ENCODE measurements around the gene PCDH10. TPM values are rescaled to one million over a fixed set of nuclear protein-coding genes. Genes with fewer than 3 reads are reported as not detected.
A peak's percentile ranks its signal among the peaks of the same experiment; 100 is the strongest.

Gene PCDH10
- total and polyA plus RNA-seq, 7 experiments from 2014 or later = not detected

DNA sequence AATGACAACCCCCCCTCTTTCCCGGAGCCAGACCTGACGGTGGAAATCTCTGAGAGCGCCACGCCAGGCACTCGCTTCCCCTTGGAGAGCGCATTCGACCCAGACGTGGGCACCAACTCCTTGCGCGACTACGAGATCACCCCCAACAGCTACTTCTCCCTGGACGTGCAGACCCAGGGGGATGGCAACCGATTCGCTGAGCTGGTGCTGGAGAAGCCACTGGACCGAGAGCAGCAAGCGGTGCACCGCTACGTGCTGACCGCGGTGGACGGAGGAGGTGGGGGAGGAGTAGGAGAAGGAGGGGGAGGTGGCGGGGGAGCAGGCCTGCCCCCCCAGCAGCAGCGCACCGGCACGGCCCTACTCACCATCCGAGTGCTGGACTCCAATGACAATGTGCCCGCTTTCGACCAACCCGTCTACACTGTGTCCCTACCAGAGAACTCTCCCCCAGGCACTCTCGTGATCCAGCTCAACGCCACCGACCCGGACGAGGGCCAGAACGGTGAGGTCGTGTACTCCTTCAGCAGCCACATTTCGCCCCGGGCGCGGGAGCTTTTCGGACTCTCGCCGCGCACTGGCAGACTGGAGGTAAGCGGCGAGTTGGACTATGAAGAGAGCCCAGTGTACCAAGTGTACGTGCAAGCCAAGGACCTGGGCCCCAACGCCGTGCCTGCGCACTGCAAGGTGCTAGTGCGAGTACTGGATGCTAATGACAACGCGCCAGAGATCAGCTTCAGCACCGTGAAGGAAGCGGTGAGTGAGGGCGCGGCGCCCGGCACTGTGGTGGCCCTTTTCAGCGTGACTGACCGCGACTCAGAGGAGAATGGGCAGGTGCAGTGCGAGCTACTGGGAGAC lies 1.6 kb downstream of the PCDH10 start:
- Mint-ChIP-seq H3K27ac (peak overlapping the region in 1 of 9 donors; percentile 46), H3K9me3 (peaks cover 0 to 21% (median 5%) of the 10 kb centered on the region in 11 donors), H3K27me3 (peaks cover 64 to 86% (median 77%) of the 10 kb centered on the region in 5 donors), H3K4me1 (peaks cover 5 to 35% (median 25%) of the 10 kb centered on the region in 7 donors), H3K4me3 (peak overlapping the region in 3 of 10 donors; percentile 19 to 26 (median 25)), H3K36me3 (peaks cover 0 to 27% (median 1%) of the 10 kb centered on the region in 5 donors)
- Histone ChIP-seq H3K4me1 (ENCODE audit: control insufficient read depth in 2 of 2, insufficient read depth in 2 of 2, low read length in 2 of 2) (no peaks in the 10 kb centered on the region), H3K36me3 (ENCODE audit: control insufficient read depth in 2 of 3, insufficient read depth in 3 of 3, low read length in 3 of 3) (no peaks in the 10 kb centered on the region), H3K27ac (ENCODE audit: low read depth, low read length) (no peak overlapping the region), H3K27me3 (ENCODE audit: control insufficient read depth in 2 of 2, insufficient read depth in 2 of 2, low read length in 2 of 2) (peaks cover 0 to 2% of the 10 kb centered on the region in 2 donors), H3K4me3 (ENCODE audit: low read length) (no peak overlapping the region), H3K9me3 (ENCODE audit: control insufficient read depth in 2 of 3, low read length in 3 of 3) (peaks cover 0 to 5% (median 0%) of the 10 kb centered on the region in 3 experiments)
- CTCF ChIA-PET = no interaction called here
- POLR2A ChIA-PET = no interaction called here
- DNase-seq (no peak), ATAC-seq (no peak)
- intact Hi-C loops (cut with micrococcal nuclease) = no loop called here

DNA sequence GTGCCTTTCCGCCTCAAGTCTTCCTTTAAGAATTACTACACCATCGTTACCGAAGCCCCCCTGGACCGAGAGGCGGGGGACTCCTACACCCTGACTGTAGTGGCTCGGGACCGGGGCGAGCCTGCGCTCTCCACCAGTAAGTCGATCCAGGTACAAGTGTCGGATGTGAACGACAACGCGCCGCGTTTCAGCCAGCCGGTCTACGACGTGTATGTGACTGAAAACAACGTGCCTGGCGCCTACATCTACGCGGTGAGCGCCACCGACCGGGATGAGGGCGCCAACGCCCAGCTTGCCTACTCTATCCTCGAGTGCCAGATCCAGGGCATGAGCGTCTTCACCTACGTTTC lies 2.2 kb downstream of the PCDH10 start:
- Histone ChIP-seq H3K27ac (ENCODE audit: low read depth, low read length) (no peak overlapping the region), H3K9me3 (ENCODE audit: control insufficient read depth in 2 of 3, low read length in 3 of 3) (peaks cover 0 to 5% (median 0%) of the 10 kb centered on the region in 3 experiments), H3K4me1 (ENCODE audit: control insufficient read depth in 2 of 2, insufficient read depth in 2 of 2, low read length in 2 of 2) (no peaks in the 10 kb centered on the region), H3K27me3 (ENCODE audit: control insufficient read depth in 2 of 2, insufficient read depth in 2 of 2, low read length in 2 of 2) (peaks cover 0 to 2% of the 10 kb centered on the region in 2 donors), H3K4me3 (ENCODE audit: low read length) (no peak overlapping the region), H3K36me3 (ENCODE audit: control insufficient read depth in 2 of 3, insufficient read depth in 3 of 3, low read length in 3 of 3) (no peaks in the 10 kb centered on the region)
- H3K27ac Mint-ChIP-seq = peak overlapping the region in 1 of 9 donors; percentile 46
- peak; percentile 10 for ATAC-seq
- intact Hi-C loops (cut with micrococcal nuclease) = no loop called here
- H3K4me3 Mint-ChIP-seq = peak overlapping the region in 2 of 10 donors; percentile 19 to 26
- peaks cover 5 to 35% (median 24%) of the 10 kb centered on the region in 7 donors for H3K4me1 Mint-ChIP-seq
- no peak for DNase-seq
- ChIA-PET POLR2A (no interaction called here), CTCF (no interaction called here)
- peaks cover 60 to 80% (median 71%) of the 10 kb centered on the region in 5 donors for H3K27me3 Mint-ChIP-seq
- peaks cover 0 to 27% (median 0%) of the 10 kb centered on the region in 5 donors for H3K36me3 Mint-ChIP-seq
- H3K9me3 Mint-ChIP-seq = peaks cover 0 to 21% (median 5%) of the 10 kb centered on the region in 11 donors

GRCh38 chr4:133151691-133152329 lies 2.7 kb downstream of the PCDH10 start:
- intact Hi-C loops (cut with micrococcal nuclease) = no loop called here
- ATAC-seq (no peak), DNase-seq (no peak)
- ChIA-PET POLR2A (no interaction called here), CTCF (no interaction called here)
- H3K9me3 ChIP-seq (ENCODE audit: control insufficient read depth in 2 of 3, low read length in 3 of 3) = peaks cover 0 to 5% (median 0%) of the 10 kb centered on the region in 3 experiments
- peak overlapping the region in 1 of 9 donors; percentile 46 for H3K27ac Mint-ChIP-seq
- H3K4me3 Mint-ChIP-seq = peak overlapping the region in 2 of 10 donors; percentile 19 to 26
- H3K27me3 Mint-ChIP-seq = peaks cover 60 to 80% (median 66%) of the 10 kb centered on the region in 5 donors
- H3K4me3 ChIP-seq (ENCODE audit: low read length) = no peak overlapping the region
- H3K9me3 Mint-ChIP-seq = peaks cover 0 to 21% (median 5%) of the 10 kb centered on the region in 11 donors
- peaks cover 0 to 27% (median 0%) of the 10 kb centered on the region in 5 donors for H3K36me3 Mint-ChIP-seq
- no peaks in the 10 kb centered on the region for H3K4me1 ChIP-seq (ENCODE audit: control insufficient read depth in 2 of 2, insufficient read depth in 2 of 2, low read length in 2 of 2)
- H3K36me3 ChIP-seq (ENCODE audit: control insufficient read depth in 2 of 3, insufficient read depth in 3 of 3, low read length in 3 of 3) = no peaks in the 10 kb centered on the region
- no peak overlapping the region for H3K27ac ChIP-seq (ENCODE audit: low read depth, low read length)
- H3K27me3 ChIP-seq (ENCODE audit: control insufficient read depth in 2 of 2, insufficient read depth in 2 of 2, low read length in 2 of 2) = peaks cover 0 to 2% of the 10 kb centered on the region in 2 donors
- peaks cover 5 to 35% (median 22%) of the 10 kb centered on the region in 7 donors for H3K4me1 Mint-ChIP-seq

DNA sequence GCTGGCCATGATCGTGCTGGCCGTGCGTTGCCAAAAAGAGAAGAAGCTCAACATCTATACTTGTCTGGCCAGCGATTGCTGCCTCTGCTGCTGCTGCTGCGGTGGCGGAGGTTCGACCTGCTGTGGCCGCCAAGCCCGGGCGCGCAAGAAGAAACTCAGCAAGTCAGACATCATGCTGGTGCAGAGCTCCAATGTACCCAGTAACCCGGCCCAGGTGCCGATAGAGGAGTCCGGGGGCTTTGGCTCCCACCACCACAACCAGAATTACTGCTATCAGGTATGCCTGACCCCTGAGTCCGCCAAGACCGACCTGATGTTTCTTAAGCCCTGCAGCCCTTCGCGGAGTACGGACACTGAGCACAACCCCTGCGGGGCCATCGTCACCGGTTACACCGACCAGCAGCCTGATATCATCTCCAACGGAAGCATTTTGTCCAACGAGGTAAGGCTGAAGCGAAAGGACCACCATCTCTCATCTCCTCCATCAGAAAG lies 3.3 kb downstream of the PCDH10 start:
- peaks cover 0 to 21% (median 5%) of the 10 kb centered on the region in 11 donors for H3K9me3 Mint-ChIP-seq
- H3K27me3 Mint-ChIP-seq = peaks cover 54 to 75% (median 60%) of the 10 kb centered on the region in 5 donors
- POLR2A ChIA-PET = no interaction called here

DNA sequence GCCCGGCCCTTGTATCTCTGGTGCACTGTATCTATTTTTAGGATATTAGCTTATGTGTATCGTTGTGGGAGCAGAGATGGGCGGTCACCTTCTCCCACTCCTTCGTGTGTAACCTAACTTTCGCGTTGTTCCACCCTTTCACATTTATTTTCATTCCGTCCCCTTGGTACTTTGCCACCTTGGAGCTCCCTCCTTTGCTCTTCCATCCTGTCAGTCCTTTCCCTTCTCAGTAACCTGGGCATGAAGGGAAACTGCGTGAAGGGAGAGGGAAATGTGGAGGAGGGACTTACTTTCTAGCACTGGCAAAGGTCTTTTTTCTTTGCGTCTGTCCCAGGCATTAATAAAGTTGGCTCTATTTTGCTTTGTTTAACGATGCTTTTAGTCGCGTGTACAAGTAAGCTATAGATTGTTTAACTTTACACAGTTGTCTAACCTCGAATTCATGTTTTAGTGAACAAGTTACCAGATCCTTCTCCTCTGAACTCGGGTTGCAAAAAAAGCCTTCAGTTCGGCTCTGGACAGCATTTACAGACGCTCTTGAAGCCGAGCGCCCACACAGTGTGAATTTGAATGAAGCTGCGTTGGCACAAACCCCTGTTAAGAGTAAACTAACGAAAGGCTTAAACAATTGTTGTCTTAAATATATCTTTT lies 3.9 kb downstream of the PCDH10 start:
- DNase-seq (no peak), ATAC-seq (no peak)
- H3K27me3 ChIP-seq (ENCODE audit: control insufficient read depth in 2 of 2, insufficient read depth in 2 of 2, low read length in 2 of 2) = peaks cover 0 to 2% of the 10 kb centered on the region in 2 donors
- H3K27ac ChIP-seq (ENCODE audit: low read depth, low read length) = no peak overlapping the region
- peaks cover 5 to 35% (median 22%) of the 10 kb centered on the region in 7 donors for H3K4me1 Mint-ChIP-seq
- H3K4me3 ChIP-seq (ENCODE audit: low read length) = no peak overlapping the region
- H3K9me3 ChIP-seq (ENCODE audit: control insufficient read depth in 2 of 3, low read length in 3 of 3) = peaks cover 0 to 5% (median 0%) of the 10 kb centered on the region in 3 experiments
- no peaks in the 10 kb centered on the region for H3K4me1 ChIP-seq (ENCODE audit: control insufficient read depth in 2 of 2, insufficient read depth in 2 of 2, low read length in 2 of 2)
- intact Hi-C loops (cut with micrococcal nuclease) = no loop called here
- peak overlapping the region in 5 of 10 donors; percentile 18 to 55 (median 48) for H3K4me3 Mint-ChIP-seq
- peak overlapping the region in 1 of 9 donors; percentile 69 for H3K27ac Mint-ChIP-seq
- ChIA-PET POLR2A (no interaction called here), CTCF (no interaction called here)
- no peaks in the 10 kb centered on the region for H3K36me3 ChIP-seq (ENCODE audit: control insufficient read depth in 2 of 3, insufficient read depth in 3 of 3, low read length in 3 of 3)
- H3K27me3 Mint-ChIP-seq = peaks cover 52 to 69% (median 57%) of the 10 kb centered on the region in 5 donors
- H3K9me3 Mint-ChIP-seq = peaks cover 0 to 21% (median 5%) of the 10 kb centered on the region in 11 donors
- peaks cover 0 to 27% (median 0%) of the 10 kb centered on the region in 5 donors for H3K36me3 Mint-ChIP-seq

More for the DNA sequence above, 3.3 kb downstream of the PCDH10 start:
- H3K27ac Mint-ChIP-seq = peak overlapping the region in 1 of 9 donors; percentile 69
- ATAC-seq (no peak), DNase-seq (no peak)
- intact Hi-C loops (cut with micrococcal nuclease) = no loop called here
- peaks cover 5 to 35% (median 22%) of the 10 kb centered on the region in 7 donors for H3K4me1 Mint-ChIP-seq
- peaks cover 0 to 27% (median 0%) of the 10 kb centered on the region in 5 donors for H3K36me3 Mint-ChIP-seq
- H3K4me3 Mint-ChIP-seq = peak overlapping the region in 4 of 10 donors; percentile 18 to 55 (median 38)
- Histone ChIP-seq H3K4me3 (ENCODE audit: low read length) (no peak overlapping the region), H3K9me3 (ENCODE audit: control insufficient read depth in 2 of 3, low read length in 3 of 3) (peaks cover 0 to 5% (median 0%) of the 10 kb centered on the region in 3 experiments), H3K27me3 (ENCODE audit: control insufficient read depth in 2 of 2, insufficient read depth in 2 of 2, low read length in 2 of 2) (peaks cover 0 to 2% of the 10 kb centered on the region in 2 donors), H3K36me3 (ENCODE audit: control insufficient read depth in 2 of 3, insufficient read depth in 3 of 3, low read length in 3 of 3) (no peaks in the 10 kb centered on the region), H3K27ac (ENCODE audit: low read depth, low read length) (no peak overlapping the region), H3K4me1 (ENCODE audit: control insufficient read depth in 2 of 2, insufficient read depth in 2 of 2, low read length in 2 of 2) (no peaks in the 10 kb centered on the region)
- CTCF ChIA-PET = no interaction called here

GRCh38 chr4:133154725-133155124 lies 5.6 kb downstream of the PCDH10 start:
- Mint-ChIP-seq H3K9me3 (peaks cover 0 to 12% (median 4%) of the 10 kb centered on the region in 11 donors), H3K27me3 (peaks cover 36 to 52% (median 39%) of the 10 kb centered on the region in 5 donors), H3K27ac (no peak overlapping the region), H3K4me3 (no peak overlapping the region), H3K4me1 (peaks cover 1 to 19% (median 11%) of the 10 kb centered on the region in 7 donors), H3K36me3 (peaks cover 0 to 12% (median 0%) of the 10 kb centered on the region in 5 donors)
- ATAC-seq (no peak), DNase-seq (no peak)
- peaks cover 0 to 2% of the 10 kb centered on the region in 2 donors for H3K27me3 ChIP-seq (ENCODE audit: control insufficient read depth in 2 of 2, insufficient read depth in 2 of 2, low read length in 2 of 2)
- H3K4me3 ChIP-seq (ENCODE audit: low read length) = no peak overlapping the region
- CTCF ChIA-PET = no interaction called here
- no peak overlapping the region for H3K27ac ChIP-seq (ENCODE audit: low read depth, low read length)
- no peaks in the 10 kb centered on the region for H3K36me3 ChIP-seq (ENCODE audit: control insufficient read depth in 2 of 3, insufficient read depth in 3 of 3, low read length in 3 of 3)
- intact Hi-C loops (cut with micrococcal nuclease) = no loop called here
- no peaks in the 10 kb centered on the region for H3K9me3 ChIP-seq (ENCODE audit: control insufficient read depth in 2 of 3, low read length in 3 of 3)
- POLR2A ChIA-PET = no interaction called here
- no peaks in the 10 kb centered on the region for H3K4me1 ChIP-seq (ENCODE audit: control insufficient read depth in 2 of 2, insufficient read depth in 2 of 2, low read length in 2 of 2)
